Suppressor macrophage (primary cell): ENCODE results near the gene BICDL1.

Source experiments
- DNase-seq, 4 experiments: peaks; one replicate each; pipeline ENCODE4 v3.0.0-alpha.2; 2020 to 2022

BICDL1 gene

DNA sequence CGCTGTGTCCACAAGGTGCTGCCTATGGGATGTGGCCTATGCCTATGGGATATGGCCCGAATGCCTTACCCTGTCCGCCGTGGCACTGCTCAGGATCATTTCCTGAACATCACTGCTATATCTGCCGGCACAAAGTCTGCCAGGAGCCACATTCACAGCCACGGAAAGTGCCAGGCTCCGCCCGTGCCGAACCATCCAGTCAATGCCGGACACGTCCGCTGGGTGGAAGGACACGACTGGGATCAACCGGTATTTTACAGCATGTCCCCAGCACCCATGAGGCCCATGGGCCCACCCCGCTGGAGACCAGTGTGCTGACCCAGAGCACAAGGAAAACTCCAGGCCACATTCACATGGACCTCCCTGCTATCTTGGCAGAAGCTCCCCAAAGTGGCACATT is 142.1 kb downstream of the BICDL1 start:
- no peak for DNase-seq

- no peak for DNase-seq
Measured at GRCh38 chr12:120132054-120132836, 143.2 kb downstream of the BICDL1 start.

DNA sequence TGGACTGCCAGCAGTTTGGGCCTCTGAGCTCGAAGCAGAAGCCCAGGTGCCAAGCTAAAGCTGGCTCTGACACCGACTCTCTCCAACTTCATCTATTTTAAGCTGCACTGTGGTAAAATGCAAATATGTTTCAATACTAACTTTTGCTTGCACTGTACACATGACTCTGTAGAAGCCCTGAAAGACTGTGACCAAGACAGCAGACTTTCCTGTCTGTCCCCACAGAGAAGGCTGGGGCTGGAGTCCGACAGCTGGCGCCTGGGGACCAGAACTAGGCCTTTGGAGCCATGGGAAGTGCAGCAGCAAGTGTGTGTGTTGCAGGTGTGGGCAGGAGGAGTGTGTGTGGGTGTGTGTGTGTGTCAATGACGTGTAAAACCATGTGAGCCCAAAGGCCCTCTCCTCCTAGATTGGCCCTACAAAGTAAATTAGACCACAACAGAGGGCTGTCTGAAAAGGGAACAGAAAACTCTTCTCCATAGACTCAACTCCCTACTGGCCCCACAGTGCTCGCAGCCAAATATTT is 143.9 kb downstream of the BICDL1 start:
- DNase-seq, result no peak

- no peak for DNase-seq
Measured at GRCh38 chr12:120134307-120134980, 145.4 kb downstream of the BICDL1 start.

- no peak for DNase-seq
Measured at GRCh38 chr12:120136093-120136770, 147.2 kb downstream of the BICDL1 start.

- no peak for DNase-seq
Measured at GRCh38 chr12:120137833-120138232, 148.8 kb downstream of the BICDL1 start.

DNA sequence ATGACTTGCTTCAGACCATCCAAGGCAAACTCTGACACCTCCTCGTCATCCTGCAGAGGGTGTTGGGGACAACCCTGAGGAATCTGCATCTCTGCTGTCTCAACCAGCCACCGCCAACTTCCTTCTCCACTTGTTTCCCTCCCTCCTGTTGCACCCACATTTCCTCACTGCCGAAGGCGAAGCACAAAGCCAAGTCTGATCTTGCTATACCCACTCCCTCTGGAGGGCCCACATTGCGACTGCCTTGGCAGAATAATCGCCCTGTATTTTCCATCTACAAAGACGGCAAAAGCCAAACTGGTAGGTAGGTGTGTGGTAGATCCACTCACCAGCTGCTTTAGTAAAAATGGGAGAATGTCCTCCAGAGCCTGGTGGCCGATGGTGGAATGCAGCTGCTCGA is 149.3 kb downstream of the BICDL1 start:
- no peak for DNase-seq

- no peak for DNase-seq
Measured at GRCh38 chr12:120139958-120140357, 150.9 kb downstream of the BICDL1 start.

DNA sequence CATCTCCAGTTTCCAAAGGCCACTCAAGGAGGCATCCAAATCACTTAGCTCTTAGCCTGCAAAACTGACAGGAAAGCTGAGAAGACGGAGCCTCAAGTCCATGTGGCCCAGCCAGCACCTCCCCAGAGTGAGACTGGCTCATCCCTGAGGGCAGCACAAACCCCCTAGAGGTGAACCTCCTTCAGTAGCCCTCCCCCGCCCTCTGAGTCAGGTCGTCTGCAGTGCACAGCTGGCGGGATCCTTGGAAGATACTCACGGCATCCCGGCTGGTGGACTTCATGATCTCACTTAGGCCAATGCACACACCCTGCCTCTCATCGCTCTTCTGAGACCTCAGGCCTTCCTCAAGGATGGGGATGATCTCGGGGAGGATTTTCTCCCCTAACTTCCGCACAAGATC is 151.6 kb downstream of the BICDL1 start:
- DNase-seq, result no peak

- DNase-seq, result no peak
Measured at GRCh38 chr12:120141336-120141735, 152.3 kb downstream of the BICDL1 start.

- DNase-seq, result no peak
Measured at GRCh38 chr12:120142231-120142877, 153.3 kb downstream of the BICDL1 start.
